Gastrocnemius medialis (tissue), 4 donors: ENCODE data around the gene RUFY1.

Experiments
- CTCF ChIP-seq, 5 experiments: fragments of 450-650 bp in 3 of 5; fragments of 200-600 bp in 2 of 5; sonication (generic) in 2 of 5; IDR thresholded peaks in 4 of 5; conservative IDR thresholded peaks in 1 of 5; 1 replicate in 4 of 5; 2 replicates in 1 of 5; pipeline ENCODE4 v1.5.1; 2016 to 2019; ENCODE audit warnings: antibody characterized with exemption in 5 of 5, mild to moderate bottlenecking in 3 of 5, moderate library complexity in 3 of 5
- POLR2A ChIP-seq, 2 donors: fragments of 450-650 bp; IDR thresholded peaks; one replicate each; pipeline ENCODE4 v1.6.1; 2017; ENCODE audit warnings: antibody characterized with exemption in 2 of 2, mild to moderate bottlenecking in 2 of 2, moderate library complexity in 2 of 2

GRCh38 chr5:179558932-179559283 is 8.6 kb downstream of the RUFY1 start:
- TF ChIP-seq POLR2A (IDR thresholded peaks at IDR 0.05) (no peak), CTCF (IDR thresholded peaks at IDR 0.05 in 4 of 5, conservative IDR thresholded peaks at IDR 0.05 in 1 of 5) (no peak)
